ENCODE data around the gene DPYD.

Gene DPYD

GRCh38 chr1:97630948-97631347 lies 289.9 kb downstream of the DPYD start:
- H3K27me3 Mint-ChIP-seq (ENCODE audit: low read depth, poor library complexity): no peaks in the 10 kb centered on the region
- H3K36me3 Mint-ChIP-seq (ENCODE audit: low read depth): no peaks in the 10 kb centered on the region
- H3K4me1 Mint-ChIP-seq: no peaks in the 10 kb centered on the region
- DNase-seq: no peak
- TF ChIP-seq, protein P1, sequence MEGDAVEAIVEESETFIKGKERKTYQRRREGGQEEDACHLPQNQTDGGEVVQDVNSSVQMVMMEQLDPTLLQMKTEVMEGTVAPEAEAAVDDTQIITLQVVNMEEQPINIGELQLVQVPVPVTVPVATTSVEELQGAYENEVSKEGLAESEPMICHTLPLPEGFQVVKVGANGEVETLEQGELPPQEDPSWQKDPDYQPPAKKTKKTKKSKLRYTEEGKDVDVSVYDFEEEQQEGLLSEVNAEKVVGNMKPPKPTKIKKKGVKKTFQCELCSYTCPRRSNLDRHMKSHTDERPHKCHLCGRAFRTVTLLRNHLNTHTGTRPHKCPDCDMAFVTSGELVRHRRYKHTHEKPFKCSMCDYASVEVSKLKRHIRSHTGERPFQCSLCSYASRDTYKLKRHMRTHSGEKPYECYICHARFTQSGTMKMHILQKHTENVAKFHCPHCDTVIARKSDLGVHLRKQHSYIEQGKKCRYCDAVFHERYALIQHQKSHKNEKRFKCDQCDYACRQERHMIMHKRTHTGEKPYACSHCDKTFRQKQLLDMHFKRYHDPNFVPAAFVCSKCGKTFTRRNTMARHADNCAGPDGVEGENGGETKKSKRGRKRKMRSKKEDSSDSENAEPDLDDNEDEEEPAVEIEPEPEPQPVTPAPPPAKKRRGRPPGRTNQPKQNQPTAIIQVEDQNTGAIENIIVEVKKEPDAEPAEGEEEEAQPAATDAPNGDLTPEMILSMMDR (IDR thresholded peaks at IDR 0.05): no peak
- no peak overlapping the region for H3K4me3 Mint-ChIP-seq
- no peaks in the 10 kb centered on the region for H3K9me3 Mint-ChIP-seq
- no peak overlapping the region for H3K27ac Mint-ChIP-seq

DNA sequence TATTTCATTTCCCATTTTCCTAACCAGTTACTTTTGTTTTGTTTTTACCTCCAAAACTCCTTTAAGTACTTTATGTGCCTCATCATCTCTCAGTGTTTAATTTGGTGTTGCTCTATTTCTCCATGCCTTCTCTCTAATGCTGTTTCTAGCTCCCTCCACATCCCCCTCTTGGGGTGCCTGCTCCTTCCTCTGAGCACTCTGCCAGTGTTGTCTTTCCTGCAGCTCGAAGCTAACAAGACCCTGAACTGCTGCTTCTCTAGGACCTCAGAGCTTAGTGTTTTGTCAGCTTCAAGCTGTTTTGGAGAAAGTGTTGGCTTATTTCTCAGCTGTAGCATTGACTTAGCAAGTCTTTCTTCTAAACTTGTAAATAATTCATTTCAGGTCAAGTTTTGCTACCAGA lies 290.6 kb downstream of the DPYD start:
- Mint-ChIP-seq H3K4me3 (no peak overlapping the region), H3K9me3 (no peaks in the 10 kb centered on the region), H3K27ac (no peak overlapping the region), H3K4me1 (no peaks in the 10 kb centered on the region), H3K27me3 (ENCODE audit: low read depth, poor library complexity) (no peaks in the 10 kb centered on the region), H3K36me3 (ENCODE audit: low read depth) (no peaks in the 10 kb centered on the region)
- no peak for DNase-seq
- TF ChIP-seq, protein P1 (IDR thresholded peaks at IDR 0.05): no peak

- H3K27me3 Mint-ChIP-seq (ENCODE audit: low read depth, poor library complexity): peaks cover 6% of the 10 kb centered on the region
- TF ChIP-seq, protein P1 (IDR thresholded peaks at IDR 0.05): no peak
- DNase-seq: no peak
- H3K9me3 Mint-ChIP-seq: no peaks in the 10 kb centered on the region
- H3K4me3 Mint-ChIP-seq: no peak overlapping the region
- H3K27ac Mint-ChIP-seq: no peak overlapping the region
- no peaks in the 10 kb centered on the region for H3K36me3 Mint-ChIP-seq (ENCODE audit: low read depth)
- H3K4me1 Mint-ChIP-seq: no peaks in the 10 kb centered on the region
Measured at GRCh38 chr1:97623220-97623619, 297.6 kb downstream of the DPYD start.

GRCh38 chr1:97621955-97622354 lies 298.9 kb downstream of the DPYD start:
- H3K27ac Mint-ChIP-seq: no peak overlapping the region
- TF ChIP-seq, protein P1 (IDR thresholded peaks at IDR 0.05): no peak
- H3K4me3 Mint-ChIP-seq: no peak overlapping the region
- H3K36me3 Mint-ChIP-seq (ENCODE audit: low read depth): no peaks in the 10 kb centered on the region
- peaks cover 6% of the 10 kb centered on the region for H3K27me3 Mint-ChIP-seq (ENCODE audit: low read depth, poor library complexity)
- no peaks in the 10 kb centered on the region for H3K4me1 Mint-ChIP-seq
- no peak for DNase-seq
- no peaks in the 10 kb centered on the region for H3K9me3 Mint-ChIP-seq

DNA sequence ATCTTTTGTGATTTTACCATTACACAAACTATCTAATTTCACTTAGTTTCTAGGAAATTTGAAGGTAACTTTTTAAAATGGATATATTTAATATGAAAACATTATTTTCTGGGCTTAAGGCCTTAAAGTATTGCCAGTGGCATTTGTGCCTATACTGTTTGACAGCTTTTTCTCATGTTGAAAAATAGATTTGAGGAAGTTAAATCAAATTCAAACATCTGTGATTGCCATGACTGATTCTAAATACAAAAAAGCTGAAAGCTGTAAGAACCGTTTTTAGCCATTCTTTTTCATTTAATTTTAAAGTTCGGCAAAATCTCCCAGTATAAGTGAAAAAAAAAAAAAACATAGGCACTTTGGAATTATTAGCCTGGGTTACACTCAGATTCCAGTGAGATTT lies 301.1 kb downstream of the DPYD start:
- H3K4me1 Mint-ChIP-seq: no peaks in the 10 kb centered on the region
- H3K4me3 Mint-ChIP-seq: no peak overlapping the region
- H3K9me3 Mint-ChIP-seq: no peaks in the 10 kb centered on the region
- no peaks in the 10 kb centered on the region for H3K36me3 Mint-ChIP-seq (ENCODE audit: low read depth)
- TF ChIP-seq, protein P1 (IDR thresholded peaks at IDR 0.05): no peak
- no peak for DNase-seq
- H3K27ac Mint-ChIP-seq: no peak overlapping the region
- peaks cover 6% of the 10 kb centered on the region for H3K27me3 Mint-ChIP-seq (ENCODE audit: low read depth, poor library complexity)

DNA sequence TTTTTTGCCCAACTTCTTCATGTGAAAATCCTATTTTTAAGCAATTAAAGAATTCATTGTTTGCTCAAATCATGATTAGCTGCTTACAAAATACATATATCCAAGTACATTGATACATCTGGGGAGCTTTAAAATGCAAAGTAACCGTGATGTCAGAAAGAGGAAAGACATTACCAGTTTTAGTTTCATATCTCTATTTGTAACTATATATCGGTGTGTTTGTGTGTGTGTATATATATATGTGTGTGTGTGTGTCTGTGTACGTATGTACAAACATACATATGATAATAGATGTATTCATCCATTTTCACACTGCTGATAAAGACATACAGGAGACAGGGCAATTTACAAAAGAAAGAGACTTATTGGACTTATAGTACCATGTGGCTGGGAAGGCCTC lies 310.1 kb downstream of the DPYD start:
- Mint-ChIP-seq H3K27me3 (ENCODE audit: low read depth, poor library complexity) (no peaks in the 10 kb centered on the region), H3K36me3 (ENCODE audit: low read depth) (no peaks in the 10 kb centered on the region), H3K27ac (no peak overlapping the region)

More for the DNA sequence above, 310.1 kb downstream of the DPYD start:
- Mint-ChIP-seq H3K4me1 (no peaks in the 10 kb centered on the region), H3K9me3 (peaks cover 5% of the 10 kb centered on the region), H3K4me3 (no peak overlapping the region)
- DNase-seq: no peak
- TF ChIP-seq, protein P1 (IDR thresholded peaks at IDR 0.05): no peak

Measured in nephron progenitor cell (in vitro differentiated cells).